Endothelial cell of umbilical vein (primary cell): Measurements from ENCODE around the gene SETBP1. TPM values are rescaled to one million over a fixed set of nuclear protein-coding genes. Genes with fewer than 3 reads are reported as not detected.

Experiments used
- BruUV-seq: library from RNA; stranded (reverse); fragments of 400-500 nt; replicated peaks from 2 replicates; lab custom pipeline; 2021; lab: Mats Ljungman, UMichigan
- CTCF ChIA-PET: fragments of 300-600, 350-600 bp; sonication (Branson Sonifier 250); formaldehyde crosslinking; loops from one replicate; lab custom pipeline; 2021; ENCODE audit warnings: antibody characterized with exemption, inconsistent platforms; lab: Charles Lee
- POLR2A ChIA-PET: fragments of 300-600, 350-600 bp; sonication (Branson Sonifier 250); formaldehyde crosslinking; loops from one replicate; lab custom pipeline; 2021; ENCODE audit warnings: antibody characterized with exemption, inconsistent platforms; lab: Charles Lee
- DNase-seq: peaks from one replicate; pipeline ENCODE4 v3.0.0-alpha.2; 2011; ENCODE audit warnings: low read depth, low spot score
- FAIRE-seq: peaks from 2 replicates; lab custom pipeline; 2011; peaks lifted over from hg19 to GRCh38; lab: Jason Lieb, UNC
- H2AFZ ChIP-seq: 2 replicates; pipeline ENCODE4 v1.6.0; 2012; ENCODE audit warnings: low read depth, low read length, control low read depth, inconsistent platforms
- H3K27ac ChIP-seq: 2 replicates; pipeline ENCODE4 v1.5.1; 2011; ENCODE audit warnings: low read depth, mild to moderate bottlenecking, control low read depth, low read length, moderate library complexity; ENCODE audit not compliant: insufficient read depth
- H3K27me3 ChIP-seq, 2 experiments: 2 replicates each; pipeline versions ENCODE4 v1.6.0 to v1.6.1; 2011; ENCODE audit warnings: low read length in 2 of 2, mixed read lengths in 1 of 2; ENCODE audit not compliant: control insufficient read depth in 2 of 2, insufficient read depth in 2 of 2
- H3K36me3 ChIP-seq, 2 experiments: 2 replicates in 1 of 2; 3 replicates in 1 of 2; pipeline ENCODE4 v1.5.1; 2011; ENCODE audit warnings: low read length in 2 of 2, mild to moderate bottlenecking in 1 of 2, moderate library complexity in 1 of 2; ENCODE audit not compliant: control insufficient read depth in 2 of 2, insufficient read depth in 2 of 2; ENCODE audit errors: extremely low read depth in 1 of 2
- H3K4me1 ChIP-seq: 3 replicates; pipeline ENCODE4 v1.5.1; 2011; ENCODE audit warnings: mild to moderate bottlenecking, low read length; ENCODE audit not compliant: control insufficient read depth, insufficient read depth; ENCODE audit errors: extremely low read depth
- H3K4me2 ChIP-seq: 2 replicates; pipeline ENCODE4 v1.6.1; 2011; ENCODE audit warnings: low read length, control low read depth, mixed read lengths; ENCODE audit not compliant: insufficient read depth
- H3K4me3 ChIP-seq, 3 experiments: fragments of 200-600 bp in 1 of 3; sonication (generic), shearing (Covaris generic) in 1 of 3; replicated peaks in 1 of 3; 2 replicates each; pipeline ENCODE4 v1.5.1; 2011 to 2016; ENCODE audit warnings: control low read depth in 3 of 3, low read length in 3 of 3, mild to moderate bottlenecking in 2 of 3, inconsistent platforms in 1 of 3, low read depth in 1 of 3, moderate library complexity in 1 of 3; ENCODE audit not compliant: insufficient read depth in 1 of 3
- H3K79me2 ChIP-seq: 2 replicates; pipeline ENCODE4 v1.6.0; 2012; ENCODE audit warnings: low read length, inconsistent platforms; ENCODE audit not compliant: control insufficient read depth, insufficient read depth
- H3K9ac ChIP-seq: replicated peaks from 2 replicates; pipeline ENCODE3; 2011; ENCODE audit warnings: low read length, control low read depth; ENCODE audit not compliant: insufficient read depth; ENCODE audit errors: extremely low read depth
- H3K9me1 ChIP-seq: replicated peaks from 3 replicates; pipeline ENCODE4 v1.6.0; 2011; ENCODE audit warnings: mild to moderate bottlenecking, low read length; ENCODE audit not compliant: control insufficient read depth, insufficient read depth; ENCODE audit errors: extremely low read depth
- H3K9me3 ChIP-seq: replicated peaks from 2 replicates; pipeline ENCODE4 v1.5.1; 2012; ENCODE audit warnings: low read length, inconsistent platforms; ENCODE audit not compliant: control insufficient read depth, insufficient read depth
- H4K20me1 ChIP-seq: replicated peaks from 2 replicates; pipeline ENCODE3; 2011; ENCODE audit warnings: mild to moderate bottlenecking, low read length; ENCODE audit not compliant: control insufficient read depth, insufficient read depth; ENCODE audit errors: extremely low read depth
- EZH2 ChIP-seq: IDR thresholded peaks from 2 replicates; pipeline ENCODE4 v1.6.1; 2012; ENCODE audit warnings: borderline replicate concordance, low read depth, mild to moderate bottlenecking, moderate library complexity, low read length, inconsistent platforms; ENCODE audit not compliant: severe bottlenecking
- FOS ChIP-seq: IDR thresholded peaks from 2 replicates; pipeline ENCODE4 v1.6.1; 2011; ENCODE audit warnings: mild to moderate bottlenecking, low read length, moderate library complexity, borderline replicate concordance; ENCODE audit not compliant: insufficient read depth
- GATA2 ChIP-seq: IDR thresholded peaks from 2 replicates; pipeline ENCODE4 v1.7.0; 2011; ENCODE audit warnings: low read depth, mild to moderate bottlenecking, moderate library complexity, mixed read lengths, low read length; ENCODE audit not compliant: insufficient read length, insufficient read depth
- JUN ChIP-seq: IDR thresholded peaks from 2 replicates; pipeline ENCODE4 v1.6.1; 2011; ENCODE audit warnings: borderline replicate concordance, low read depth; ENCODE audit not compliant: insufficient read length, insufficient read depth
- MYC ChIP-seq: IDR thresholded peaks from one replicate; pipeline ENCODE4 v1.6.1; 2011; ENCODE audit warnings: mild to moderate bottlenecking, low read depth, low read length
- POLR2A ChIP-seq: IDR thresholded peaks from 2 replicates; pipeline ENCODE4 v1.6.1; 2012; ENCODE audit warnings: low read depth, mild to moderate bottlenecking, control low read depth, low read length
- POLR2AphosphoS5 ChIP-seq: IDR thresholded peaks from 2 replicates; pipeline ENCODE4 v1.6.1; 2012; ENCODE audit warnings: low read depth, mild to moderate bottlenecking, control low read depth, low read length, moderate library complexity; ENCODE audit not compliant: insufficient read depth
- dilution Hi-C: fragments of 300-500 bp; cut with MboI; formaldehyde crosslinking; loops from one replicate; pipeline ENCODE4 v1.15.0; 2019; ENCODE audit warnings: low sequenced_read_pairs; ENCODE audit not compliant: extremely low pct_ligation_motif_present
- intact Hi-C: fragments of 100-400 bp; cut with micrococcal nuclease; formaldehyde crosslinking; loops from one replicate; pipeline ENCODE4 v1.10.0; 2022
- polyA plus RNA-seq, 4 experiments: library from polyadenylated mRNA; depleted of rRNA in 3 of 4; stranded (reverse) in 3 of 4; unstranded in 1 of 4; fragments of >200 nt; gene quantifications; 2 replicates each; pipeline versions ENCODE4 v1.2.1 to v1.2.3, GENCODE V29; 2011 to 2012; ENCODE audit warnings: missing spikeins in 1 of 4
- total RNA-seq: library from RNA; stranded (reverse); gene quantifications from 2 replicates; pipeline ENCODE4 v1.2.3, GENCODE V29; 2021
- TF ChIP-seq, protein P1 (sequence below): IDR thresholded peaks from 2 replicates; pipeline ENCODE4 v1.6.1; 2011; ENCODE audit not compliant: insufficient read depth, insufficient read length
- TF ChIP-seq, protein P2 (sequence below), 2 donors: IDR thresholded peaks; 1 replicate in 1 of 2; 2 replicates in 1 of 2; pipeline ENCODE4 v1.5.1; 2011; ENCODE audit warnings: low read length in 2 of 2, mild to moderate bottlenecking in 2 of 2, moderate library complexity in 2 of 2, control low read depth in 1 of 2, inconsistent platforms in 1 of 2, low read depth in 1 of 2; ENCODE audit not compliant: insufficient read depth in 1 of 2; ENCODE audit errors: extremely low read depth in 1 of 2

Gene SETBP1
- total and polyA plus RNA-seq, 2 donors (not counting 3 experiments of a cell fraction or from before 2014, with no cell fraction given): 0.76 to 3.1 TPM

DNA sequence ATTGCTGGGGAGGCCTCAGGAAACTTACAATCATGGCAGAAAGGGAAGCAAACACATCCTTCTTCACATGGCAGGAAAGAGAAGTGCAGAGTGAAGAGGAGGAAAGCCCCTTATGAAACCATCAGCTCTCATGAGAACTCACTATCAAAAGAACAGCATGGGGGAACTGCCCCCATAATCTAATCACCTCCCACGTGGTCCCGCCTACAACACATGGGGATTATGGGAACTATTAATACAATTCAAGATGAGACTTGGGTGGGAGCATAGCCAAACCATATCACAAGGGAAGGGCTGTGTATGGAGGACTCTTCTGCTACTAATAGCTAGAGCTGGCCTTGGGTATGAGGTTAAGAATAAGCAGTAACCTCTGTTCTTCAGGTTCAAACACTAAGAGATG lies 8.8 kb upstream of the SETBP1 start:
- no peak overlapping the region for H2AFZ ChIP-seq
- dilution Hi-C loops (no loop called here), intact Hi-C loops (no loop called here)
- no peak overlapping the region for H3K27ac ChIP-seq
- no peaks in the 10 kb centered on the region for H3K9me1 ChIP-seq
- no peak overlapping the region for H3K4me2 ChIP-seq
- peaks cover 0 to 4% of the 10 kb centered on the region in 2 experiments for H3K27me3 ChIP-seq
- no peak for DNase-seq
- no peak overlapping the region for H3K9ac ChIP-seq
- H3K9me3 ChIP-seq: no peaks in the 10 kb centered on the region
- no TSS peak for BruUV-seq
- TF ChIP-seq POLR2AphosphoS5: no peak
- TF ChIP-seq, protein P1, sequence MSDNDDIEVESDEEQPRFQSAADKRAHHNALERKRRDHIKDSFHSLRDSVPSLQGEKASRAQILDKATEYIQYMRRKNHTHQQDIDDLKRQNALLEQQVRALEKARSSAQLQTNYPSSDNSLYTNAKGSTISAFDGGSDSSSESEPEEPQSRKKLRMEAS: no peak
- no peak for TF ChIP-seq FOS
- no peak for TF ChIP-seq MYC
- no peak for TF ChIP-seq EZH2
- TF ChIP-seq JUN: no peak
- TF ChIP-seq, protein P2, sequence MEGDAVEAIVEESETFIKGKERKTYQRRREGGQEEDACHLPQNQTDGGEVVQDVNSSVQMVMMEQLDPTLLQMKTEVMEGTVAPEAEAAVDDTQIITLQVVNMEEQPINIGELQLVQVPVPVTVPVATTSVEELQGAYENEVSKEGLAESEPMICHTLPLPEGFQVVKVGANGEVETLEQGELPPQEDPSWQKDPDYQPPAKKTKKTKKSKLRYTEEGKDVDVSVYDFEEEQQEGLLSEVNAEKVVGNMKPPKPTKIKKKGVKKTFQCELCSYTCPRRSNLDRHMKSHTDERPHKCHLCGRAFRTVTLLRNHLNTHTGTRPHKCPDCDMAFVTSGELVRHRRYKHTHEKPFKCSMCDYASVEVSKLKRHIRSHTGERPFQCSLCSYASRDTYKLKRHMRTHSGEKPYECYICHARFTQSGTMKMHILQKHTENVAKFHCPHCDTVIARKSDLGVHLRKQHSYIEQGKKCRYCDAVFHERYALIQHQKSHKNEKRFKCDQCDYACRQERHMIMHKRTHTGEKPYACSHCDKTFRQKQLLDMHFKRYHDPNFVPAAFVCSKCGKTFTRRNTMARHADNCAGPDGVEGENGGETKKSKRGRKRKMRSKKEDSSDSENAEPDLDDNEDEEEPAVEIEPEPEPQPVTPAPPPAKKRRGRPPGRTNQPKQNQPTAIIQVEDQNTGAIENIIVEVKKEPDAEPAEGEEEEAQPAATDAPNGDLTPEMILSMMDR (IDR thresholded peaks at IDR 0.05; ENCODE audit: extremely low read depth in 1 of 2, insufficient read depth in 1 of 2, low read depth in 1 of 2, low read length in 2 of 2): no peak
- no peak for TF ChIP-seq GATA2
- TF ChIP-seq POLR2A: no peak
- H4K20me1 ChIP-seq: no peaks in the 10 kb centered on the region
- ChIA-PET POLR2A (no interaction called here), CTCF (no interaction called here)
- H3K79me2 ChIP-seq: no peaks in the 10 kb centered on the region
- no peaks in the 10 kb centered on the region for H3K36me3 ChIP-seq
- H3K4me3 ChIP-seq: no peak overlapping the region
- no peaks in the 10 kb centered on the region for H3K4me1 ChIP-seq
- no peak for FAIRE-seq
